ENCODE data around the gene CAPN6.

- no peak for TF ChIP-seq CTCF (IDR thresholded peaks at IDR 0.05)
- TF ChIP-seq POLR2A (IDR thresholded peaks at IDR 0.05; ENCODE audit: low read depth), result no peak
- no peak for TF ChIP-seq POLR2AphosphoS5 (IDR thresholded peaks at IDR 0.05)
- TF ChIP-seq EP300 (IDR thresholded peaks at IDR 0.05), result no peak
Observed at GRCh38 chrX:111268506-111268905, 1.8 kb downstream of the CAPN6 start.

All from esophagus muscularis mucosa (tissue), 4 donors.